Gastroesophageal sphincter (tissue), 4 donors: ENCODE measurements around the gene MS4A2. TPM values are rescaled to one million over a fixed set of nuclear protein-coding genes. Genes with fewer than 3 reads are reported as not detected.
"Not testable (repeated sequence)": the region's sequence is repeated elsewhere in the genome, so short reads cannot be mapped to it uniquely, and the experiment has no call there.

Source experiments
- ATAC-seq: fragments of 150-250 bp; one replicate; pipeline ENCODE4 v1.9.1; 2016; ENCODE audit warnings: mild to moderate bottlenecking, moderate library complexity
- H3K27ac ChIP-seq, 4 donors: fragments of 200-600 bp; sonication (generic) in 3 of 4; 1 replicate in 3 of 4; 2 replicates in 1 of 4; pipeline ENCODE4 v1.5.1; 2016 to 2019
- H3K27me3 ChIP-seq: fragments of 200-600 bp; sonication (generic); one replicate; pipeline ENCODE4 v1.5.1; 2019
- H3K36me3 ChIP-seq, 2 donors: fragments of 200-600 bp; sonication (generic); one replicate each; pipeline ENCODE4 v1.5.1; 2019; ENCODE audit warnings: control low read depth in 1 of 2
- H3K4me1 ChIP-seq, 3 donors: fragments of 200-600 bp; sonication (generic); 1 replicate in 2 of 3; 2 replicates in 1 of 3; pipeline ENCODE4 v1.5.1; 2016 to 2019; ENCODE audit warnings: control low read depth in 2 of 3
- H3K4me3 ChIP-seq, 2 donors: fragments of 200-600 bp; sonication (generic); one replicate each; pipeline ENCODE4 v1.5.1; 2019; ENCODE audit warnings: mild to moderate bottlenecking in 1 of 2, moderate library complexity in 1 of 2
- H3K9me3 ChIP-seq, 3 donors: fragments of 200-600 bp; sonication (generic); one replicate each; pipeline ENCODE4 v1.5.1; 2017 to 2019; ENCODE audit warnings: control low read depth in 2 of 3
- EP300 ChIP-seq: sonication (generic); formaldehyde crosslinking; IDR thresholded peaks from one replicate; pipeline ENCODE4 v1.6.1; 2017; ENCODE audit warnings: antibody characterized with exemption, mild to moderate bottlenecking
- POLR2A ChIP-seq, 2 donors: fragments of 450-650 bp; IDR thresholded peaks; one replicate each; pipeline ENCODE4 v1.6.1; 2017; ENCODE audit warnings: antibody characterized with exemption in 2 of 2, mild to moderate bottlenecking in 2 of 2, moderate library complexity in 1 of 2
- POLR2AphosphoS5 ChIP-seq: sonication (generic); formaldehyde crosslinking; IDR thresholded peaks from one replicate; pipeline ENCODE4 v1.6.1; 2017; ENCODE audit warnings: antibody characterized with exemption
- WGBS, 2 donors: methylation state at CpG; one replicate each; pipeline ENCODE4 v1.1.5; 2018; ENCODE audit warnings: low coverage in 1 of 2; 5-methylcytosine and 5-hydroxymethylcytosine counted together
- total RNA-seq, 4 donors: library from RNA; depleted of rRNA; stranded (reverse); fragments of >200 nt; gene quantifications; one replicate each; pipeline ENCODE4 v1.1.0, GENCODE V29; 2016
- TF ChIP-seq, protein P1 (sequence below), 4 experiments: fragments of 200-600 bp in 2 of 4; fragments of 450-650 bp in 2 of 4; sonication (generic) in 1 of 4; IDR thresholded peaks; one replicate each; pipeline ENCODE4 v1.5.1; 2017 to 2019; ENCODE audit warnings: antibody characterized with exemption in 4 of 4, mild to moderate bottlenecking in 2 of 4, moderate library complexity in 2 of 4

The MS4A2 gene
- total RNA-seq, 4 donors from 2014 or later, result 1.2 to 4.7 (median 1.7) TPM; not detected in 1

DNA sequence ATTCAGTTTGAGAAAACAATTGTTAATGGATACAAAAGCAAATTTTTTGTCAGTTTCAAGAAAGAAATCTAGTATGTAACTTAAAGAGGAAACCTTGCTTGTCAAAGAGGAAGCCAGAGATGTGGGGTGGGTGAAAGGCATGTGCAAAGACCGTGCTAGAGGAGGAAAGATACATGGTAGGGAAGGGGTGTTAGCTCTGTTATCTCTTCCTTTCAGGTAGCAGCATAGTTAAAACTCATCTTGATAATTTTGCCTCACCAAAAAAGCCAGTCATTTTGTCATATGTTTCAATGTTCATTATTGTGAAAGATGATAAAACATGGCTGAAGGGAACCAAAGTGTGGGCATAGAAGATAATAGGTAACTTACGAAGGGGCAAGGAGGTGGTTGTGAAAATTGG, 2.6 kb upstream of the MS4A2 start:
- H3K27me3 ChIP-seq, result no peaks in the 10 kb centered on the region
- no peak overlapping the region for H3K27ac ChIP-seq
- TF ChIP-seq EP300 (no peak), POLR2A (IDR thresholded peaks at IDR 0.05) (no peak)
- TF ChIP-seq, protein P1, sequence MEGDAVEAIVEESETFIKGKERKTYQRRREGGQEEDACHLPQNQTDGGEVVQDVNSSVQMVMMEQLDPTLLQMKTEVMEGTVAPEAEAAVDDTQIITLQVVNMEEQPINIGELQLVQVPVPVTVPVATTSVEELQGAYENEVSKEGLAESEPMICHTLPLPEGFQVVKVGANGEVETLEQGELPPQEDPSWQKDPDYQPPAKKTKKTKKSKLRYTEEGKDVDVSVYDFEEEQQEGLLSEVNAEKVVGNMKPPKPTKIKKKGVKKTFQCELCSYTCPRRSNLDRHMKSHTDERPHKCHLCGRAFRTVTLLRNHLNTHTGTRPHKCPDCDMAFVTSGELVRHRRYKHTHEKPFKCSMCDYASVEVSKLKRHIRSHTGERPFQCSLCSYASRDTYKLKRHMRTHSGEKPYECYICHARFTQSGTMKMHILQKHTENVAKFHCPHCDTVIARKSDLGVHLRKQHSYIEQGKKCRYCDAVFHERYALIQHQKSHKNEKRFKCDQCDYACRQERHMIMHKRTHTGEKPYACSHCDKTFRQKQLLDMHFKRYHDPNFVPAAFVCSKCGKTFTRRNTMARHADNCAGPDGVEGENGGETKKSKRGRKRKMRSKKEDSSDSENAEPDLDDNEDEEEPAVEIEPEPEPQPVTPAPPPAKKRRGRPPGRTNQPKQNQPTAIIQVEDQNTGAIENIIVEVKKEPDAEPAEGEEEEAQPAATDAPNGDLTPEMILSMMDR (IDR thresholded peaks at IDR 0.05), result no peak
- no peaks in the 10 kb centered on the region for H3K4me1 ChIP-seq
- H3K4me3 ChIP-seq, result no peak overlapping the region
- H3K36me3 ChIP-seq, result no peaks in the 10 kb centered on the region
- H3K9me3 ChIP-seq, result no peaks in the 10 kb centered on the region
- 61 to 72% methylated on average over 2 of the region's 2 CpGs for WGBS, 2 donors
- ATAC-seq, result no peak

DNA sequence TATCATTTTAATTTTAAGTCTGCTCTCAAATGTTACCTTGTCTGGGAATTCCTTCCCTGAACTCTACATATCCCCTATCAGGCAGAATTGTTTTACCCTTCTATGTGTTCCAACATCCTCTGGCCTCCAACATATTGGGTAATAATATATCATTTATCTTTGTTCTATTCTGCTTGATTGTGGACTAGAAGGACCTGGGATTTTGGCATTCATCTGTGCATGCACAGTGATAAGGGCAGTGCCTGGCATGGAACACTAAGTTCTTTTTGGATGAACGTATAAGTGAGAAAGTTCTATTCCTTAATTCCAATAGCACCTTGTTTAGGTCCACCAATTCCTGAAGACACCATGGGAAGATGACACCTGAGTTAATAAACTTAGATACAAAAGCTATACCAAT, 1.2 kb upstream of the MS4A2 start:
- TF ChIP-seq EP300, result no peak
- H3K27ac ChIP-seq, result no peak overlapping the region
- H3K36me3 ChIP-seq, result no peaks in the 10 kb centered on the region
- WGBS, 2 donors, result 67 to 78% methylated on average over 1 of the region's 1 CpG
- H3K4me1 ChIP-seq, result no peaks in the 10 kb centered on the region
- H3K4me3 ChIP-seq, result no peak overlapping the region
- no peak for ATAC-seq
- no peaks in the 10 kb centered on the region for H3K27me3 ChIP-seq
- H3K9me3 ChIP-seq, result no peaks in the 10 kb centered on the region

DNA sequence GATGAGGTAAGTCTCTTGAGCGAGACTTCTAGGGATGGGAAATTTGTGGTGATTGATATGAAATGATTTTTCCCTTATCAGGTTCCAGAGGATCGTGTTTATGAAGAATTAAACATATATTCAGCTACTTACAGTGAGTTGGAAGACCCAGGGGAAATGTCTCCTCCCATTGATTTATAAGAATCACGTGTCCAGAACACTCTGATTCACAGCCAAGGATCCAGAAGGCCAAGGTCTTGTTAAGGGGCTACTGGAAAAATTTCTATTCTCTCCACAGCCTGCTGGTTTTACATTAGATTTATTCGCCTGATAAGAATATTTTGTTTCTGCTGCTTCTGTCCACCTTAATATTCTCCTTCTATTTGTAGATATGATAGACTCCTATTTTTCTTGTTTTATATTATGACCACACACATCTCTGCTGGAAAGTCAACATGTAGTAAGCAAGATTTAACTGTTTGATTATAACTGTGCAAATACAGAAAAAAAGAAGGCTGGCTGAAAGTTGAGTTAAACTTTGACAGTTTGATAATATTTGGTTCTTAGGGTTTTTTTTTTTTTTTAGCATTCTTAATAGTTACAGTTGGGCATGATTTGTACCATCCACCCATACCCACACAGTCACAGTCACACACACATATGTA, 7.1 kb downstream of the MS4A2 start:
- Histone ChIP-seq H3K9me3 (no peaks in the 10 kb centered on the region), H3K4me1 (no peaks in the 10 kb centered on the region), H3K27me3 (no peaks in the 10 kb centered on the region), H3K27ac (no peak overlapping the region), H3K36me3 (no peaks in the 10 kb centered on the region), H3K4me3 (no peak overlapping the region)
- TF ChIP-seq, protein P1 (IDR thresholded peaks at IDR 0.05), result no peak
- TF ChIP-seq EP300 (no peak), POLR2A (IDR thresholded peaks at IDR 0.05) (no peak), POLR2AphosphoS5 (no peak)
- ATAC-seq, result no peak
- WGBS, 2 donors, result 48 to 55% methylated on average over 4 of the region's 4 CpGs

- H3K27ac ChIP-seq, result no peak overlapping the region
- H3K4me3 ChIP-seq, result no peak overlapping the region
- WGBS, 2 donors, result 91 to 100% methylated on average over 1 of the region's 1 CpG
- no peaks in the 10 kb centered on the region for H3K27me3 ChIP-seq
- no peaks in the 10 kb centered on the region for H3K9me3 ChIP-seq
- ATAC-seq, result no peak
- no peaks in the 10 kb centered on the region for H3K36me3 ChIP-seq
- no peaks in the 10 kb centered on the region for H3K4me1 ChIP-seq
- TF ChIP-seq POLR2AphosphoS5 (no peak), EP300 (no peak)
Measured at GRCh38 chr11:60097189-60097588, 8.7 kb downstream of the MS4A2 start.

- no peak for TF ChIP-seq POLR2AphosphoS5
- TF ChIP-seq EP300, result no peak
- TF ChIP-seq POLR2A (IDR thresholded peaks at IDR 0.05), result no peak
- TF ChIP-seq, protein P1 (IDR thresholded peaks at IDR 0.05), result no peak
- Histone ChIP-seq H3K36me3 (no peaks in the 10 kb centered on the region), H3K27ac (no peak overlapping the region), H3K27me3 (no peaks in the 10 kb centered on the region), H3K9me3 (no peaks in the 10 kb centered on the region), H3K4me1 (no peaks in the 10 kb centered on the region), H3K4me3 (no peak overlapping the region)
- no peak for ATAC-seq
Measured at GRCh38 chr11:60098508-60098907, 10.0 kb downstream of the MS4A2 start.

DNA sequence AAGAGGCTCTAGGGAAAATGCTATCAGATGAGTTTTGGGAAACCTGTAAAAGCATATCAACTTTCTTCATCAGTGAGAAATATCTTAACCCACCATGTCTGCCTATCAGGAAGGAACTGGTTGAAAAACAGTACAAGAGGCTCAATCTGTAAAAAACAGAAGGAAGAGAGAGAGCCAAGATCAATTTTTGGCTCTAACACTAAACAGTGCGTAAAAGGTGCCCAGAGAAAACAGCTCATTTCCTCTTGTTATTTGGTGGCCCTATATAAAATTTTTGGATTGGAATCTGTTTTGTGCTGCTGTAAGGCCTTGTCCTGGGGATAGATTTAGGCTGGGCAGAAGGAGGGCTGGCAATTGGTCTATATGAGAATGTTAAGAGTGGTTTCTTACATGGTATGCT, 12.1 kb downstream of the MS4A2 start:
- WGBS, 2 donors, result 61 to 86% methylated on average over 1 of the region's 1 CpG
- TF ChIP-seq POLR2AphosphoS5, result no peak
- TF ChIP-seq, protein P1 (IDR thresholded peaks at IDR 0.05), result no peak
- TF ChIP-seq EP300, result no peak
- no peak for TF ChIP-seq POLR2A (IDR thresholded peaks at IDR 0.05)

DNA sequence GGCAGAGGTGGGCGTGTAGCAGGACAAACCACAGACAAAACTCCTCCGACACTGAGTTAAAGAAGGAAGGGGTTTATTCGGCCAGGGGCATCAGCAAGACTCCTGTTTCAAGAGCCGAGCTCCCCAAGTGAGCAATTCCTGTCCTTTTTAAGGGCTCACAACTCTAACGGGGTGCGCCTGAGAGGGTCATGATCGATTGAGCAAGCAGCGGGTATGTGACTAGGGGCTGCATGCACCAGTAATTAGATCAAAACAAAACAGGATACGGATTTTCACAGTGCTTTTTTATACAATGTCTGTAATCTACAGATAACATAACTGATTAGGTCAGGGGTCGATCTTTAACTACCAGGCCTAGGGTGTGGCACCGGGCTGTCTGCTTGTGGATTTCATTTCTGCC, 12.9 kb downstream of the MS4A2 start:
- not testable (repeated sequence) for H3K4me3 ChIP-seq, ATAC-seq, H3K9me3 ChIP-seq, H3K4me1 ChIP-seq, H3K27ac ChIP-seq, H3K27me3 ChIP-seq, H3K36me3 ChIP-seq
- 77 to 84% methylated on average over 11 of the region's 11 CpGs for WGBS, 2 donors

More for the DNA sequence above, 12.1 kb downstream of the MS4A2 start:
- H3K4me3 ChIP-seq, result no peak overlapping the region
- no peak for ATAC-seq
- H3K27ac ChIP-seq, result no peak overlapping the region
- H3K9me3 ChIP-seq, result no peaks in the 10 kb centered on the region
- H3K27me3 ChIP-seq, result no peaks in the 10 kb centered on the region
- no peaks in the 10 kb centered on the region for H3K36me3 ChIP-seq
- no peaks in the 10 kb centered on the region for H3K4me1 ChIP-seq

DNA sequence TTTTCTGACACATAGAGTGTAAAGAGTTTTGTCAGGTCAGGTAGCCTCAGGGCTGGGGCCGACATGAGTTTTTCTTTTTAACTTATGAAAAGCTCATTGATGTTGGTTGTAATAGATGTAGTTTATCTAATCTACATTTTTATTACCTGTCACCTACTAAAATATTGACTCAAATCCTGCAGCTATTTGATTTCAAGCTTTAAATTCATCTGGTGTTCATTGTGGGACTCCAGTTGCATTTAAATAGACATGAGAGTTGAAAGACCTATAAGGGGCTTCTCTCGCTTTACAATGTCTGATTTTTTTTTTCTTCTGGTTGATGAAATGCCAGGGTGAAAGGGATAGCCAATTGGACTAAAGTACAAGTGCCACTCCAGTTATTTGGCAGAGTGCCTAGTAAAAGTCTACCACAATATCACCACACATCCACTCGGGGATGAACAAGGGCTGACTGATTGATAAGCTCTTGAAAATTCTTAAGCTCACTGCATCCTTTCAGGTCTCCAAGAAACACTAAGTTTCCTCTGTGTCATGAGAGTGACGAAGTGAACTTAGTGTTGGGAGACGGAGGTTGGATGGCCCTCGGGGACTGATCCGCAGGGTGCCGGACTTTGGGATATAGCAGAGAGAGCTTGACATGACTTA, 16.1 kb downstream of the MS4A2 start:
- H3K9me3 ChIP-seq, H3K4me1 ChIP-seq, ATAC-seq, H3K27me3 ChIP-seq, H3K4me3 ChIP-seq, H3K27ac ChIP-seq, H3K36me3 ChIP-seq: not testable (repeated sequence)
- 78 to 81% methylated on average over 4 to 8 of the region's 8 CpGs for WGBS, 2 donors

DNA sequence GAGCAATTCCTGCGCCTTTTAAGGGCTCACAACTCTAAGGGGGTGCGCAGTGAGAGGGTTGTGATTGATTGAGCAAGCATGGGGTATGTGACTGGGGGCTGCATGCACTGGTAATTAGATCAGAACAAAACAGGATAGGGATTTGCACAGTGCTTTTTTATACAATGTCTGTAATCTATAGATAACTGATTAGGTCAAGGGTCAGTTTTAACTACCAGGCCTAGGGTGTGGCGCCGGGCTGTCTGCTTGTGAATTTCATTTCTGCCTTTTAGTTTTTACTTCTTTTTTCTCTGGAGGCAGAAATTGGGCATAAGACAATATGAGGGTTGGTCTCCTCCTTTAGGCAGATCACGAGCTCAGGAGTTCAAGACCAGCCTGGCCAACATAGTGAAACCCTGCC, 20.2 kb downstream of the MS4A2 start:
- not testable (repeated sequence) for H3K9me3 ChIP-seq, H3K4me1 ChIP-seq, ATAC-seq, H3K36me3 ChIP-seq, H3K27me3 ChIP-seq, H3K27ac ChIP-seq, H3K4me3 ChIP-seq
- 81 to 88% methylated on average over 3 to 4 of the region's 5 CpGs for WGBS, 2 donors
